Measurements from ENCODE around the gene COL9A3. TPM values are rescaled to one million over a fixed set of nuclear protein-coding genes. Genes with fewer than 3 reads are reported as not detected.

The COL9A3 gene
- total RNA-seq, 1 donor from 2014 or later: 78.7 TPM

DNA sequence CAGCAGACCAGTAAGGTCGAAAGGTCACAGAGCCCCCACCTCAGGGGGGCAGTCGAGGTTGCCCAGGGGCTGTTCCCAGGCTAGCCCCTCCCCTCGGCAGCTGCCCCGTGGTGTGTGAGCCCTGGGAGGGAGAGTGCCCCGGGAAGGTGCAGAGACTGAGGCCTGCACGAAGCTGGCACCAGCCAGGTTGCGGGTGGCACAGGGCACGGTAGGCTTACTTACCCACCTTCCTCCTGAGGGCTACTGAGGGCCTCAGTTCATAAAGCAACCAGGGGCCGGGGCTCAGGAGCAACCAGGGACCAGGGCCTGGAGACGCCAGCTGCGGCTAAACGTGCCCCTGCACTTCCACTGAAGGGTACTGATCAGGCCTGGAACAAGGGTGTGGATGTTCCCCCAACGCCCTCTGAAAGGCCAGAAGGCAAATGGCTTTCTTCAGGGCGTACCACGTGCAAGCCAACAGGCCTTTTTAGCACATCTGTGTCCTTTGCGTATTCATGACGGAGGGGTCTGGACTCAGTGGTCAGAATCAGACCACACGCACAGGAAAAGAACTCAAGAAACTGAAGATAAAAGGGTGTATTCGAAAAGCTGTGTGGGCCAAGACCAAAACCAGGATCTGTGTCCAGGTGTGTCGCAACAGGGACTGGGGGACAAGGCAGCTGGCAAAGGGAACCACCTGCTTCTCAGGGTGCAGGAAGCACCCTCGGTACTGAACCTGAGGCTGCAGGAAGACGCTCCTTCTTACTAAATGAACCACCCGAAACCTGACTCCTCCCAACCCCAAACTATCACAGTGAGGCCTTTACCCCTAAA, 69.3 kb downstream of the COL9A3 start:
- Mint-ChIP-seq H3K27me3 (ENCODE audit: unreplicated experiment) (peaks cover 12% of the 10 kb centered on the region), H3K36me3 (ENCODE audit: unreplicated experiment) (peaks cover 10% of the 10 kb centered on the region), H3K9me3 (ENCODE audit: unreplicated experiment) (peaks cover 7% of the 10 kb centered on the region), H3K4me3 (ENCODE audit: unreplicated experiment) (no peak overlapping the region), H3K27ac (ENCODE audit: unreplicated experiment) (no peak overlapping the region), H3K4me1 (ENCODE audit: low read depth, unreplicated experiment) (peaks cover 13% of the 10 kb centered on the region)
- no peak for DNase-seq
- TF ChIP-seq, protein P1, sequence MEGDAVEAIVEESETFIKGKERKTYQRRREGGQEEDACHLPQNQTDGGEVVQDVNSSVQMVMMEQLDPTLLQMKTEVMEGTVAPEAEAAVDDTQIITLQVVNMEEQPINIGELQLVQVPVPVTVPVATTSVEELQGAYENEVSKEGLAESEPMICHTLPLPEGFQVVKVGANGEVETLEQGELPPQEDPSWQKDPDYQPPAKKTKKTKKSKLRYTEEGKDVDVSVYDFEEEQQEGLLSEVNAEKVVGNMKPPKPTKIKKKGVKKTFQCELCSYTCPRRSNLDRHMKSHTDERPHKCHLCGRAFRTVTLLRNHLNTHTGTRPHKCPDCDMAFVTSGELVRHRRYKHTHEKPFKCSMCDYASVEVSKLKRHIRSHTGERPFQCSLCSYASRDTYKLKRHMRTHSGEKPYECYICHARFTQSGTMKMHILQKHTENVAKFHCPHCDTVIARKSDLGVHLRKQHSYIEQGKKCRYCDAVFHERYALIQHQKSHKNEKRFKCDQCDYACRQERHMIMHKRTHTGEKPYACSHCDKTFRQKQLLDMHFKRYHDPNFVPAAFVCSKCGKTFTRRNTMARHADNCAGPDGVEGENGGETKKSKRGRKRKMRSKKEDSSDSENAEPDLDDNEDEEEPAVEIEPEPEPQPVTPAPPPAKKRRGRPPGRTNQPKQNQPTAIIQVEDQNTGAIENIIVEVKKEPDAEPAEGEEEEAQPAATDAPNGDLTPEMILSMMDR (IDR thresholded peaks at IDR 0.05; ENCODE audit: partially characterized antibody, unreplicated experiment): no peak

GRCh38 chr20:62886709-62887058, 69.8 kb downstream of the COL9A3 start:
- H3K4me3 Mint-ChIP-seq (ENCODE audit: unreplicated experiment): no peak overlapping the region

GRCh38 chr20:62887152-62887859, 70.5 kb downstream of the COL9A3 start:
- Mint-ChIP-seq H3K27ac (ENCODE audit: unreplicated experiment) (no peak overlapping the region), H3K27me3 (ENCODE audit: unreplicated experiment) (peaks cover 9% of the 10 kb centered on the region), H3K4me1 (ENCODE audit: low read depth, unreplicated experiment) (peaks cover 22% of the 10 kb centered on the region), H3K36me3 (ENCODE audit: unreplicated experiment) (peaks cover under 1% of the 10 kb centered on the region), H3K9me3 (ENCODE audit: unreplicated experiment) (peaks cover 2% of the 10 kb centered on the region), H3K4me3 (ENCODE audit: unreplicated experiment) (no peak overlapping the region)
- DNase-seq: no peak
- TF ChIP-seq, protein P1 (IDR thresholded peaks at IDR 0.05; ENCODE audit: partially characterized antibody, unreplicated experiment): no peak

More at GRCh38 chr20:62886709-62887058, 69.8 kb downstream of the COL9A3 start:
- TF ChIP-seq, protein P1 (IDR thresholded peaks at IDR 0.05; ENCODE audit: partially characterized antibody, unreplicated experiment): no peak
- DNase-seq: no peak
- Mint-ChIP-seq H3K9me3 (ENCODE audit: unreplicated experiment) (peaks cover 5% of the 10 kb centered on the region), H3K27me3 (ENCODE audit: unreplicated experiment) (peaks cover 9% of the 10 kb centered on the region), H3K36me3 (ENCODE audit: unreplicated experiment) (peaks cover 5% of the 10 kb centered on the region), H3K4me1 (ENCODE audit: low read depth, unreplicated experiment) (peaks cover 18% of the 10 kb centered on the region), H3K27ac (ENCODE audit: unreplicated experiment) (peak overlapping the region; percentile 28)

DNA sequence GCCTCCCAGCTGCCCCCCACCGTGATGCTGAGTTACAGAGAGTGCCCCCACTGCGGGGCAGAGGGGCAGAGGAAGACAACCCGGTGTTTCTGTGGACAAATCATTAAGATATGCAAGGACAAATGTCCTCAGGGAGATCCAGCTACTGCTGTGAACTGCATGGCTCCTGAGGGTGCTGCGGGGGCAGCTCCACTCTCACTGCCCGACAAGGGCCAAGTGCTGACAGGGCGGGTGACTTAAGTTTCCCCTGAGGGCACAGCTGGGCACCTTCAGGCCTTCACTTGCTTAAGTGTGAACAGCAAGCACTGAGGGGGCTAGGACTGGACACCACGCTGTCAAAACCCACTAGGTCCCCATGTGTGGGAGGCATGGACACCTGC, 71.0 kb downstream of the COL9A3 start:
- Mint-ChIP-seq H3K27ac (ENCODE audit: unreplicated experiment) (no peak overlapping the region), H3K9me3 (ENCODE audit: unreplicated experiment) (peaks cover 2% of the 10 kb centered on the region), H3K4me1 (ENCODE audit: low read depth, unreplicated experiment) (peaks cover 22% of the 10 kb centered on the region), H3K36me3 (ENCODE audit: unreplicated experiment) (no peaks in the 10 kb centered on the region), H3K4me3 (ENCODE audit: unreplicated experiment) (no peak overlapping the region), H3K27me3 (ENCODE audit: unreplicated experiment) (peaks cover 9% of the 10 kb centered on the region)
- no peak for DNase-seq
- TF ChIP-seq, protein P1 (IDR thresholded peaks at IDR 0.05; ENCODE audit: partially characterized antibody, unreplicated experiment): no peak

DNA sequence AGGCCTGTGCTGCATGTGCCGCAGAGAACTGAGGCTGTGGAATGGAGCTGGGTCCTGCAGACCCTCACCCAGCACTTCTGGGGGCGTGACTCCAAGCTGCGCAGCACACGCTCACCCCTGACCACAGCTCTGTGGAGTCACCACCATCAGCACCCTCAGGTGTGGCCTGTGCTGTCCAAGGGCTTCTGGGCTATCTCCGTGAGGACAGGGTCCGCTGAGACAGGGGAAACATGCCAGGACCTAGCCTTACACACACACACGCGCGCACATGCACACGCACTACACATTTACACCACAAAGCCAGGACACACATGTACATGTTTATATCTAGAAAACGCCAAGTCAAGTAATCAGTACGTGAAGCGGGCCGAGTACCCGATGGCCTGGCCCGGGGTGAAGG, 71.6 kb downstream of the COL9A3 start:
- peaks cover 9% of the 10 kb centered on the region for H3K27me3 Mint-ChIP-seq (ENCODE audit: unreplicated experiment)
- TF ChIP-seq, protein P1 (IDR thresholded peaks at IDR 0.05; ENCODE audit: partially characterized antibody, unreplicated experiment): no peak
- no peak for DNase-seq
- H3K36me3 Mint-ChIP-seq (ENCODE audit: unreplicated experiment): no peaks in the 10 kb centered on the region
- H3K9me3 Mint-ChIP-seq (ENCODE audit: unreplicated experiment): peaks cover 2% of the 10 kb centered on the region
- no peak overlapping the region for H3K4me3 Mint-ChIP-seq (ENCODE audit: unreplicated experiment)
- peaks cover 22% of the 10 kb centered on the region for H3K4me1 Mint-ChIP-seq (ENCODE audit: low read depth, unreplicated experiment)
- peak overlapping the region; percentile 33 for H3K27ac Mint-ChIP-seq (ENCODE audit: unreplicated experiment)
